HG02610 (cell line): ENCODE results near the gene NAA40.
A peak's percentile ranks its signal among the peaks of the same experiment; 100 is the strongest.

Experiments
- ATAC-seq: cut with Tn5 transposase; IDR thresholded peaks from one replicate; pipeline ENCODE4 v1.9.1; 2021; ENCODE audit warnings: mild to moderate bottlenecking, moderate library complexity; ENCODE audit not compliant: unreplicated experiment

NAA40 gene

GRCh38 chr11:63938479-63939396 is at the start of gene NAA40:
TSS of gene NAA40 (plus strand) at chr11:63939002. CDS start at chr11:63939097, 95 bp downstream.
- peak; percentile 87 for ATAC-seq

- no peak for ATAC-seq
Observed at GRCh38 chr11:63889344-63889743, 49.5 kb upstream of the NAA40 start.

DNA sequence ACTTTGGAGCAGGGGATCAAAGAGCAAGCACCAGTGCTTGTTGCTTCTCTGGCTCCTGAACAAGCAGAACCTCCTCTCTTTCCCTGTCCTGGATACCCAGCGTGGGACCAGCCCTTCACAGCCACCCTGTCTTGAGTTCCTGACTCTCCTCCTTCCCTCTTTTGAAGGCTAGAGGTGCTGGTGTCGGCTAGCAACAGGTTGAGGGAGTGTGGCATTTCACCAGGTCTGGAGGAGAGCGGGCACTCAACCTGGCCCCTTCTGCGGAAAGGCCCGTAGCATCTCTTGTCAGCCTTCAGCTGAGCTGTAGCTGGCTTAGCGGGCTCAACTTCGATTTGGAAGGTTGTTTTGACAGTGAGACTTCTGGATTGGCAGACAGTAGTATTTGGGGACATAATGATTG is 48.4 kb upstream of the NAA40 start:
- ATAC-seq = no peak

- ATAC-seq = no peak
Observed at GRCh38 chr11:63892228-63892627, 46.6 kb upstream of the NAA40 start.

DNA sequence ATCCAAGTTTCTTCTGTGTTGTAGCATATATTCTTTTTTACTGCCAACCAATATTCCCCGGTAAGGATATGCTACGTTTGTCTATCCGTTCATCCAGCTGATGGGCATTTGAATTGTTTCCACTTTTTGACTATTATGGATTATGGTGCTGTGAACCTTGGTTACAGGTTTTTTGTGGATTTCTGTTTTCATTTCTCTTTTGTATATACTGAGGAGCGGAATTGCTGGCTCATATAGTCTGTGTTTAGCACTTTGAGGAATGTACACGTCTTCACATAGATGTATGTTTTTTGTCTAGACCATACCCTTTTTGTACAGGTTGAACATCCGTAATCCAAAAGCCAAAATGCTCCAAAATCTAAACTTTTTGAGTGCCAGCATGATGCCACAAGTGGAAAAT is 45.4 kb upstream of the NAA40 start:
- ATAC-seq = no peak

DNA sequence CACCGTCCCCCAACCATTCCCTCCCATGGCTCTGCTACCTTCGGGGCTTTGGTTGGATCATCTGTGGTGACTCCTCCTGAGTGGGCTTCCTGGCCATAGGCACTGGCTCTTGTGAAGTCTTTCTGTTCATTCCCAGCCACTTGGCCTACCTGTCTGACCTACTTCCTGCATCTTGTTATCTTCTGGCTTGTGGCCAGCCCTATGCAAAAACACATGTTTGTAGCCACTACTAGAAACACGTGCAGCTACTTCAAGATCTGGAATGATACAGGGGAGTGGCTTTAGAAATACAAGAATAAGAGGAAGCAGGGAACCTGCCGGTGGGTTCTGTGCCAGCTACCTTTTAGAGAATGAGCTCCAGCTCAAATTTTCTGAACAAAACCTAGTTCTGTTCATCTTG is 42.7 kb upstream of the NAA40 start:
- no peak for ATAC-seq

DNA sequence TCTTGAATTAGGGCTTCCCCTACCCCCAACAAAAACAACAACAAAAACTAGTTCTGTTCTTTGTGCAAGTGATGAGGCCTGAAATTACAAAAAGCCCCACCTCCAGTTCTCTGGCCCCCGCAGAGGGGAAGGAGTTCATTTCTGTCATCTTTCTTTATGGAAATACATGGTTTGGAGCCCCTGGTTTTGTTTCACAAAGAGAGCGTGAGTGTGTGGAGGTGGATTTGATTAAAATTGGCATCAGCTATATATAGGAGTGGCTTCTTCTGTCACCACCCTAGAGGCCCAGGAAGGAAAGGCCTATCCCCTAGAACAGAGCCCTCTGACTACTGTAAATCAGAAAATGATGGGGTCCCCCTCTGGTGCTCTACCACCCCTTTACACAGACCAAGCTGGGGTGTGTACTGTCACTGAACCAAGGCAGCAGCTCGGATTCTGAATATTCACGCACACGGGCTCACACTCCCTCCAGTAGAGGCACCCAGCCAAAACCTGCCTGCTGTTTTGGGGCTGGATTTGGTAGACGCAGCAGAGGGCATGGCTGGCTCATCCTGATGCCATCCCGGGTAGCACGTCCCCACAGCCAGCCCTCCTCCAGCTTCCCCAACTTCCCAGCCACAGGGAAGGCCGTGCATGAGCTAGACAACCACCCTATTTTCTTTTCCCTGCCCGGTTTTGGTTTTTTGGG is 41.2 kb upstream of the NAA40 start:
- ATAC-seq = no peak

DNA sequence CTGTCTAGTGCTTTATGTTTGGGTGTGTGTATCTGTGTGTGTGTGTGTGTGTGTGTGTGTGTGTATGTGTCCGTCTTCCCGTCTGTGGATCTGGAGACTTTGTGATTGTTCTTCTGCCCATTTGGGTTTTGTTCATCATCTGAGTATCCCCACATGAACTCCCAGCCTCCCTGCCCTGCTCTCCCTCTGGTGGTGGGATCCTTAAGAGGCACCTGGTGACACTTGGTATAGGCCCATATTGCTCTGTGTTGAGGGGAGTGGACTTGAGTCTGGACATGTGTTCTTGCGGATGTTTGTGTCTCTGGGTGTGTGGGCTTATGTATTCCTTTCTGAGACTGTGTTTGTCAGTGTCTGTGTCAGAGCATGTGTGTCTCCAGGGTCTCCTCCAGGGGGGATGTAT is 37.1 kb upstream of the NAA40 start:
- ATAC-seq = no peak

DNA sequence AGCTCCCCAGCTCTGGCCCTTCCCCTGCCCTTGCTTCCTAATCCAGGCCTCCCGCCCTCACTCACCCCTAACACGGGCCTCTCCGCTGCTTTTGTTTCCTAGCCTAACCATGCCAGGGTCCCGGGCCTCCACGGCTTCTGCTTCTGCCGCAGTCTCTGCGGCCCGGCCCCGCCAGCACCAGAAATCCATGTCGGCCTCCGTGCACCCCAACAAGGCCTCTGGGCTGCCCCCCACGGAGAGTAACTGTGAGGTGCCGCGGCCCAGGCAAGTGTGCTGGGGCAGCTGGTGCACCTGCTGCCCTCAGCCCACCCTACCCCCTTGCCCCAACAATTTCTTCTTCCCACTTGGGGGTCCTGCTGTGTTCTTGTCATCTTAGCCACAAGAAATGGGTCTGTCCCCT is 34.9 kb upstream of the NAA40 start:
- ATAC-seq = no peak

GRCh38 chr11:63904743-63905142 is 34.1 kb upstream of the NAA40 start:
- ATAC-seq = no peak

DNA sequence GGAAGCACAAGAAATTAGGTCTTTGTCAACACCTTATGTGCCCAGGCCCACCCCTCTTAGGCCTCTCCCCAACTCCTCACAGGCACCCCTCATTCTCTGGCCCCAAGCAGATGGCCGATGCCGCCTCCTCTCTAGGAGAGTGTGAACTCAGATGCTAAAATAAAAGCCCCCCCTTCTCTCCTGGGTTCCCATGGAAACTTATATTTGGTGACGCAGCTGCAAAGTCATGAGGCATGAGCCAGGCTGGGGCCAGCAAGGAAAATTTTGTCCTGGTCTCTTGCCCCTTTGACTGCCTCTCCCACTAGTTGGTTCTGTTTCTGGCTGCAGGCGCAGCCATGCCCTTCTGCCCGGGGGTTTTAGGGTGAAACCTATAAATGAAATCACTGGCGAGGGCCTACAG is 33.6 kb upstream of the NAA40 start:
- no peak for ATAC-seq

GRCh38 chr11:63906087-63906486 is 32.7 kb upstream of the NAA40 start:
- no peak for ATAC-seq

DNA sequence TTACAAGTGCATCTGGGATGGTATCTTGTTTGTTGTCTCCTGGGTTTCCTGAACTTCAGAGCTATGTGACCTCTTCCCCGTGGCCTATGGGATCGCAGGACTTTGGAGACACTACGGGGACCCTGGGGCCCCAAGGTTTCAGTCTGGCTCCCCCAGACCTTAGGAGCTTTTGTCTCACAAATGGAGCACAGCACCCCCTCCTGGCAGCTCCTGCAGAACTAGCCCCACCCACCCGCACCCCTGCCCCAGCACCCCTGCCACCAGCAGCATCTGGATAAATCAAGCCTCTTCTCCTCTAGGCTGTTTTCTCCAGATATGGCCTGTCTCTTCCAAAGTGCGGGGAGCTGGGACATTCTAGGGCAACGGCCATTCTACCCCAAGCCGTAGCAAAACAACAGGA is 32.2 kb upstream of the NAA40 start:
- no peak for ATAC-seq

GRCh38 chr11:63907063-63907462 is 31.7 kb upstream of the NAA40 start:
- ATAC-seq = no peak

- no peak for ATAC-seq
Observed at GRCh38 chr11:63907808-63908530, 30.8 kb upstream of the NAA40 start.

DNA sequence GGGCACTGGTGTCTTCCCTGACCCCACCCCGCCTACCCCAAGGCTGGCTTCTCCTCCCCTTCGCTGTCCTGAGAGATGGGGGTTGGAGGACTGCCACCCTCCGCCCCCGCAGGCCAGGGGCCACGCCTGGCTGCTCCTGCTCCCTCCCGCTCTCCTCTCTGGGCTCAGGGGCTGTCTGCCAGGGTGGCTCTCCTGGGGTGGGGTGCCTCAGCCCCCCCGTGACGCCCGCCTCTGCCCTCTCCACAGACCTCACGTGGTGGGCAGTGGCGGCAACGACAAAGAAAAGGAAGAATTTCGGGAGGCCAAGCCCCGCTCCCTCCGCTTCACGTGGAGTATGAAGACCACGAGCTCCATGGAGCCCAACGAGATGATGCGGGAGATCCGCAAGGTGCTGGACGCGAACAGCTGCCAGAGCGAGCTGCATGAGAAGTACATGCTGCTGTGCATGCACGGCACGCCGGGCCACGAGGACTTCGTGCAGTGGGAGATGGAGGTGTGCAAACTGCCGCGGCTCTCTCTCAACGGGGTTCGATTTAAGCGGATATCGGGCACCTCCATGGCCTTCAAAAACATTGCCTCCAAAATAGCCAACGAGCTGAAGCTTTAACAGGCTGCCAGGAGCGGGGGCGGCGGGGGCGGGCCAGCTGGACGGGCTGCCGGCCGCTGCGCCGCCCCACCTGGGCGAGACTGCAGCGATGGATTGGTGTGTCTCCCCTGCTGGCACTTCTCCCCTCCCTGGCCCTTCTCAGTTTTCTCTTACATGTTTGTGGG is 30.0 kb upstream of the NAA40 start:
- no peak for ATAC-seq

DNA sequence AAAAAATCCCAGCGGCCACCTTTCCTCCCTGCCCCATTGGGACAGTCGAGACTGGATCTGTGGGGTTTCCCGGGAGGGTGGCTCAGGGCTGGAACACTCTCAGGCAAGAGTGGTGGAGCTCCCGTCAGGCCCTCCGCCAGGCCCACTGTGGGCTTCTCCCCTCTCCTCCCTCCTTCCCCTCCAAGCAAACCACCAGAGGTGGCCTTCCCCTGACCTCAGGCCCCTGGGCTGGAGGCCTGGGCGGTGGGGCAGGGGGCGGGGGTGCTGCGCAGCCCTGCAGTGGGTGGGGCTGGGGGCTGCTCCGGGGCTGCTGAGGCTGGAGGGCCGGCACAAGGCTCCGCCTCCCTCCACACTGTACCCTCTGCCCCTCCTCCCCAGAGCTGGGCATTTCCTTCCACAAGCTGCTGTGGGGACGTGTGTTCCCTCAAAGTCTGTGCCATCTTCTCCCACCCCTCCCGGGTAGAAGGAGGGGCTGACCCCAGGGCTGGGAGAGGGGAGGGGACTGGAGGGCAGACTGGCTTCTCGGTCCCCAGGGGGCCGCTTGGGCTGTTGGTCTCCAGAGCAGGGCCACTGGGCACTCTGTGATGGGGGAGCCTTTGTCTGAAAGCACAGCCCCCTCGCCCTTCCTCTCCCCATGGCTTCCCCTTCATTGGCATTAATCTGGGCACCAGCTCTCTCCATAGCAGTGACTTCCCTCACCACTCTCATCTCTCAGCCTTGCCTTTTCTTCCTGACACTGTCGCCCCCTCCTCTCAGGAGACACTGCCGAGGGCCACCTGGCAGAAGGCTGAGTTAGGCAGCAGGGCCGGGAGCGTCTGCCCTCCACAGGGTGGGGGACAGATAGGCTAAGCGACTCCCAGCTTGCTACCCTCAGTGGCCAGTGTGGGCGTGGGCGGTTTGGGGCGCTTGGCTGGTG is 29.0 kb upstream of the NAA40 start:
- no peak for ATAC-seq

DNA sequence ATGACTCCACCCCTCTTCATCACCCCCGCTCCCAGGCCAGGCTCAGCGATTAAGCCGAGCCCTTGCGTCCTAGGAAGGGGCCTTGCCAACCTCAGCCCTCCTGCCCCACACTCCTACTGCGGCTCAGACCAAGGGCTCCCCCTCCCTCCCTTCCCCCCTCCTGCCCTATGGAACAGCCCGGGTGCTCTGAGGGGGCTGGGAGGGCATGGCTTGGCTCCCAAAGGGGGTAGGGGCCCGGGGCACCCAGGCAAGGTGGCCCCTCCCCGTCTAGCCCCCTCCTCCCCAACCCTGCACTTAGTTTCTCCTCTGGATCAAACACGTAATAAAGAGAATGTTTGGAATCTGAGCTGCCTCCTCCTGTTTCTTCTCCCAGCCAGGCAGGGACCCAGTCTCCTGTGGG is 28.1 kb upstream of the NAA40 start:
- ATAC-seq = no peak

DNA sequence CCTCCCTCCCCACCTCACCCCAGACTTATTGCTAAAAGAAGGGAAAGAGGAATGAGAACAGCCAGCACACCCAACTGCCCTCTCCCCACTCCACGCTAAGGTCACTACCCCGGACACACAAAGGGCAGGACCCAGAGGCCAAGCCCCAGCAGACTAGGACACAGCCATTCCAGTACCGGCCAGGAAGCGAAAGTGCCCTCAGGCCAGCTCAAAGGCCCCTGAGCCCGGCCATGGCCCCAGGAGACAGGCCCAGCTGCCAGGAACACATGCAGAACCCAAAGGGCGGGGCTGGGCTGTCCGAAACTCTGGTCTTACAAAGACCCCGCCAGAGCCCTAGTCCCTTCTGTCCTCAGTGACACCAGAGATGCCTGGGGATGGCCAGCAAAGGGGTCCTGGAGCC is 27.4 kb upstream of the NAA40 start:
- no peak for ATAC-seq

DNA sequence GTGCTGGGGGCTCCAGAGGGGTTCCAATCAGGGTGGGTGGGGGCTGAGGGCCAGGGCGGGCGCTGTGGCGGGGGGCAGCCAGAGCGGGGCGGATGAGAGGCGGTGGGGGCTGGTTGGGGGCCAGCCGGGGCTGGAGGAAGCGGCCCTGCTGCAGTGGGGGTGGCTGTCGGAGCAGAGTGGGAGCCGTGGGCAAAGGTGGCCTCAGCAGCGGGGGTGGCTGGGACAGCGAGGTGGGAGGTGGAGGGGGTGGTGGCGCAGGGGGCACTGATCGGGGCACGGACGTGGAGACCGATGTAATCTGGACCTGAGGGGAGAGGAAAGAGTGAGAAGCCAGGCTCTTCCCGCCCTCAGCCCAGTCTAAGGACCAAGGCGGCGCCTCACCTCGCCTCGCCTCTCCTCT is 26.9 kb upstream of the NAA40 start:
- ATAC-seq = no peak
